ENCODE data around the gene HDDC2. TPM values are rescaled to one million over a fixed set of nuclear protein-coding genes. Genes with fewer than 3 reads are reported as not detected.
A peak's percentile ranks its signal among the peaks of the same experiment; 100 is the strongest.

HDDC2 gene
- total and polyA plus RNA-seq, 9 of the 15 experiments (the other 6 are each of a cell fraction or from before 2014, with no cell fraction given) = 194 to 632 (median 294) TPM

GRCh38 chr6:125301435-125302391, at the start of gene HDDC2 (continued):
- TF ChIP-seq E4F1 (CRISPR knock-in tag; IDR thresholded peaks at IDR 0.05; ENCODE audit: borderline replicate concordance) (no peak), CBX1 (IDR thresholded peaks at IDR 0.05; ENCODE audit: low read depth) (0 out of 2 replicates have a peak, but pooled peaks have one; percentile 65), IRF9 (tag; IDR thresholded peaks at IDR 0.05) (peak; percentile 68; the same call in 1 of the 2 replicates), HBP1 (CRISPR knock-in tag; IDR thresholded peaks at IDR 0.05) (peak; percentile 84; the same call in 1 of the 2 replicates), ASH1L (IDR thresholded peaks at IDR 0.05; ENCODE audit: borderline replicate concordance, low read depth, partially characterized antibody) (peak; percentile 76), PRDM10 (IDR thresholded peaks at IDR 0.05; ENCODE audit: partially characterized antibody) (peak; percentile 66), ZNF695 (CRISPR knock-in tag; IDR thresholded peaks at IDR 0.05) (no peak), MLLT1 (IDR thresholded peaks at IDR 0.05) (peak; percentile 90 to 97), ZNF830 (CRISPR knock-in tag; IDR thresholded peaks at IDR 0.05) (peak; percentile 54; the same call in 1 of the 2 replicates), PHF21A (IDR thresholded peaks at IDR 0.05; ENCODE audit: borderline replicate concordance, low read depth) (peak; percentile 78; the same call in 1 of the 2 replicates), MED1 (CRISPR knock-in tag; IDR thresholded peaks at IDR 0.05; ENCODE audit: borderline replicate concordance) (no peak), ZNF184 (CRISPR knock-in tag; IDR thresholded peaks at IDR 0.05) (no peak), KDM1A (IDR thresholded peaks at IDR 0.05) (peak; percentile 45 to 53; a peak in 3 of 4 replicates), SIRT6 (IDR thresholded peaks at IDR 0.05; ENCODE audit: low read depth, low read length) (no peak), ZNF232 (CRISPR knock-in tag; IDR thresholded peaks at IDR 0.05) (peak; percentile 47; the same call in 1 of the 2 replicates), ILK (tag; IDR thresholded peaks at IDR 0.05; ENCODE audit: borderline replicate concordance, low read depth) (no peak)
